Measurements from ENCODE around the gene UBE2B. TPM values are rescaled to one million over a fixed set of nuclear protein-coding genes. Genes with fewer than 3 reads are reported as not detected.

UBE2B gene
- polyA plus RNA-seq, 1 donor from 2014 or later: 128 TPM

- peaks cover 4% of the 10 kb centered on the region for H3K36me3 ChIP-seq (ENCODE audit: insufficient read depth, low read length)
- H3K9me2 ChIP-seq (ENCODE audit: insufficient read depth, low read length): no peaks in the 10 kb centered on the region
- H3K79me2 ChIP-seq (replicated peaks; ENCODE audit: insufficient read depth, low read length): no peaks in the 10 kb centered on the region
- H3F3A ChIP-seq (ENCODE audit: insufficient read depth, low read length, poor library complexity, severe bottlenecking): no peaks in the 10 kb centered on the region
- no peak overlapping the region for H3K9ac ChIP-seq (ENCODE audit: low read length)
- no peak overlapping the region for H3K4me3 ChIP-seq (ENCODE audit: low read length)
- no peak for TF ChIP-seq EP300 (conservative IDR thresholded peaks at IDR 0.05; ENCODE audit: poor library complexity, severe bottlenecking)
- TF ChIP-seq EZH2 (IDR thresholded peaks at IDR 0.05; ENCODE audit: borderline replicate concordance, insufficient read depth, low read length, poor library complexity, severe bottlenecking): no peak
- TF ChIP-seq MXI1 (conservative IDR thresholded peaks at IDR 0.05; ENCODE audit: poor library complexity, severe bottlenecking): no peak
- TF ChIP-seq CTCF (IDR thresholded peaks at IDR 0.05; ENCODE audit: poor library complexity, severe bottlenecking): no peak
- TF ChIP-seq TAF1 (IDR thresholded peaks at IDR 0.05; ENCODE audit: low read depth): no peak
- no peak for TF ChIP-seq SMC3 (conservative IDR thresholded peaks at IDR 0.05; ENCODE audit: poor library complexity)
- no peak overlapping the region for H2AFZ ChIP-seq (ENCODE audit: low read depth, low read length)
- H3K4me2 ChIP-seq (ENCODE audit: low read length): no peak overlapping the region
- no peaks in the 10 kb centered on the region for H3K9me3 ChIP-seq (ENCODE audit: low read length)
- H3K27ac ChIP-seq (ENCODE audit: low read length): no peak overlapping the region
- no peaks in the 10 kb centered on the region for H4K20me1 ChIP-seq (ENCODE audit: insufficient read depth)
- H3K27me3 ChIP-seq (ENCODE audit: insufficient read depth, low read depth, low read length): no peaks in the 10 kb centered on the region
These were observed 25.8 kb downstream of the UBE2B start for GRCh38 chr5:134397196-134397595.

DNA sequence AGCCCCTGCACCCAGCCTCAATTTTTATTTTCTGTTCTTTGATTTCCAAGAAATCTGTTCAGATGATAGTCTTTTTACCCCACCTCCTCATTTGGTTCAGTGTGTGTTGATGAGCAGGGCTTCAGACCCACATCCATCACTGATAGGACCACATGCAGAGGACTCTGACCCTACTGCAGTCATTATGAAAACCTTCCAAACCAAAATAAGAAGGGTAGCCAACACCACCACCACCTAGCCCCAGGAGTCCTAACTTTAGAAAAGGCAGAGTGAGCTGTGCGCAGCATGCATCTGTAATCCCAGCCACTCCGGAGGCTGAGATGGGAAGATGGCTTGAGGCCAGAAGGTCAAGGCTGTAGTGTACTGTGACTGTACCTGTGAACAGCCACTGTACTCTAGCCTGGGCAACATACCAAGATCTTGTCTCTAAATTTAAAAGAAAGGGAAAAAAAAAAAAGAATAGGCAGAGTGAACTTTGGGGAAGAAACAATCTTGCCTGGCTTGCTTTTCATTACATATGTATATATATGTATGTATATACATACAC, 27.3 kb downstream of the UBE2B start:
- H2AFZ ChIP-seq (ENCODE audit: low read depth, low read length): no peak overlapping the region
- H3K9me2 ChIP-seq (ENCODE audit: insufficient read depth, low read length): no peaks in the 10 kb centered on the region
- no peaks in the 10 kb centered on the region for H4K20me1 ChIP-seq (ENCODE audit: insufficient read depth)
- TF ChIP-seq MXI1 (conservative IDR thresholded peaks at IDR 0.05; ENCODE audit: poor library complexity, severe bottlenecking) (no peak), SMC3 (conservative IDR thresholded peaks at IDR 0.05; ENCODE audit: poor library complexity) (no peak), POLR2AphosphoS5 (IDR thresholded peaks at IDR 0.05) (no peak), EP300 (conservative IDR thresholded peaks at IDR 0.05; ENCODE audit: poor library complexity, severe bottlenecking) (no peak)
- no peak overlapping the region for H3K9ac ChIP-seq (ENCODE audit: low read length)
- H3K27ac ChIP-seq (ENCODE audit: low read length): no peak overlapping the region
- no peaks in the 10 kb centered on the region for H3K79me2 ChIP-seq (replicated peaks; ENCODE audit: insufficient read depth, low read length)
- H3K9me3 ChIP-seq (ENCODE audit: low read length): no peaks in the 10 kb centered on the region
- H3K27me3 ChIP-seq (ENCODE audit: insufficient read depth, low read depth, low read length): no peaks in the 10 kb centered on the region
- peaks cover 4% of the 10 kb centered on the region for H3K36me3 ChIP-seq (ENCODE audit: insufficient read depth, low read length)
- no peak overlapping the region for H3K4me2 ChIP-seq (ENCODE audit: low read length)
- no peak overlapping the region for H3K4me3 ChIP-seq (ENCODE audit: low read length)
- no peaks in the 10 kb centered on the region for H3F3A ChIP-seq (ENCODE audit: insufficient read depth, low read length, poor library complexity, severe bottlenecking)

DNA sequence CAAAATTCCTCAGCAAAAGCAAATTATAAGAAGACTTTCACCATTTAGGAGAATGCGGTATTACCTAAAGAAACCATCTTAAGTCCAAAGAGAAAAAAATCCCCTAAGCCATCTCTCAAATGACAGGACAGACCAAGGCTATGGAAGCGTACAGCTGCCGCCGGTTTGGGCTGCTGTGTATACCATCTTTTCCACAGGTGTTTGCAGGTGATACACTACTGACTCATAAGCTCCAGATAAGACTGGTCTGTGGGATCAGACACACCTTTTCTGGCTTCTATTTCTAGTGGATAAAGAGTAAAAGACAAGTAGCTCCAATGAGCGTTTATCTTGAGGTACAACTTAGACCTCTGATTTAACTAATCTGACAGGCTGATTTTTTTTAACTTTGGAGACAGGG, 32.6 kb downstream of the UBE2B start:
- no peak overlapping the region for H3K4me2 ChIP-seq (ENCODE audit: low read length)
- H3K9ac ChIP-seq (ENCODE audit: low read length): no peak overlapping the region
- no peaks in the 10 kb centered on the region for H3K79me2 ChIP-seq (replicated peaks; ENCODE audit: insufficient read depth, low read length)
- H4K20me1 ChIP-seq (ENCODE audit: insufficient read depth): no peaks in the 10 kb centered on the region
- H2AFZ ChIP-seq (ENCODE audit: low read depth, low read length): no peak overlapping the region
- no peaks in the 10 kb centered on the region for H3F3A ChIP-seq (ENCODE audit: insufficient read depth, low read length, poor library complexity, severe bottlenecking)
- H3K27me3 ChIP-seq (ENCODE audit: insufficient read depth, low read depth, low read length): no peaks in the 10 kb centered on the region
- H3K27ac ChIP-seq (ENCODE audit: low read length): no peak overlapping the region
- H3K9me2 ChIP-seq (ENCODE audit: insufficient read depth, low read length): no peaks in the 10 kb centered on the region
- no peak for TF ChIP-seq TAF1 (IDR thresholded peaks at IDR 0.05; ENCODE audit: low read depth)
- TF ChIP-seq, protein P1, sequence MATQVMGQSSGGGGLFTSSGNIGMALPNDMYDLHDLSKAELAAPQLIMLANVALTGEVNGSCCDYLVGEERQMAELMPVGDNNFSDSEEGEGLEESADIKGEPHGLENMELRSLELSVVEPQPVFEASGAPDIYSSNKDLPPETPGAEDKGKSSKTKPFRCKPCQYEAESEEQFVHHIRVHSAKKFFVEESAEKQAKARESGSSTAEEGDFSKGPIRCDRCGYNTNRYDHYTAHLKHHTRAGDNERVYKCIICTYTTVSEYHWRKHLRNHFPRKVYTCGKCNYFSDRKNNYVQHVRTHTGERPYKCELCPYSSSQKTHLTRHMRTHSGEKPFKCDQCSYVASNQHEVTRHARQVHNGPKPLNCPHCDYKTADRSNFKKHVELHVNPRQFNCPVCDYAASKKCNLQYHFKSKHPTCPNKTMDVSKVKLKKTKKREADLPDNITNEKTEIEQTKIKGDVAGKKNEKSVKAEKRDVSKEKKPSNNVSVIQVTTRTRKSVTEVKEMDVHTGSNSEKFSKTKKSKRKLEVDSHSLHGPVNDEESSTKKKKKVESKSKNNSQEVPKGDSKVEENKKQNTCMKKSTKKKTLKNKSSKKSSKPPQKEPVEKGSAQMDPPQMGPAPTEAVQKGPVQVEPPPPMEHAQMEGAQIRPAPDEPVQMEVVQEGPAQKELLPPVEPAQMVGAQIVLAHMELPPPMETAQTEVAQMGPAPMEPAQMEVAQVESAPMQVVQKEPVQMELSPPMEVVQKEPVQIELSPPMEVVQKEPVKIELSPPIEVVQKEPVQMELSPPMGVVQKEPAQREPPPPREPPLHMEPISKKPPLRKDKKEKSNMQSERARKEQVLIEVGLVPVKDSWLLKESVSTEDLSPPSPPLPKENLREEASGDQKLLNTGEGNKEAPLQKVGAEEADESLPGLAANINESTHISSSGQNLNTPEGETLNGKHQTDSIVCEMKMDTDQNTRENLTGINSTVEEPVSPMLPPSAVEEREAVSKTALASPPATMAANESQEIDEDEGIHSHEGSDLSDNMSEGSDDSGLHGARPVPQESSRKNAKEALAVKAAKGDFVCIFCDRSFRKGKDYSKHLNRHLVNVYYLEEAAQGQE (IDR thresholded peaks at IDR 0.05; ENCODE audit: borderline replicate concordance): no peak
- TF ChIP-seq CTCF (IDR thresholded peaks at IDR 0.05; ENCODE audit: poor library complexity, severe bottlenecking): no peak
- TF ChIP-seq SMC3 (conservative IDR thresholded peaks at IDR 0.05; ENCODE audit: poor library complexity): no peak
- no peak overlapping the region for H3K4me3 ChIP-seq (ENCODE audit: low read length)
- H3K36me3 ChIP-seq (ENCODE audit: insufficient read depth, low read length): no peaks in the 10 kb centered on the region
- H3K9me3 ChIP-seq (ENCODE audit: low read length): no peaks in the 10 kb centered on the region
